ENCODE results near the gene TBL1X.

Gene TBL1X

DNA sequence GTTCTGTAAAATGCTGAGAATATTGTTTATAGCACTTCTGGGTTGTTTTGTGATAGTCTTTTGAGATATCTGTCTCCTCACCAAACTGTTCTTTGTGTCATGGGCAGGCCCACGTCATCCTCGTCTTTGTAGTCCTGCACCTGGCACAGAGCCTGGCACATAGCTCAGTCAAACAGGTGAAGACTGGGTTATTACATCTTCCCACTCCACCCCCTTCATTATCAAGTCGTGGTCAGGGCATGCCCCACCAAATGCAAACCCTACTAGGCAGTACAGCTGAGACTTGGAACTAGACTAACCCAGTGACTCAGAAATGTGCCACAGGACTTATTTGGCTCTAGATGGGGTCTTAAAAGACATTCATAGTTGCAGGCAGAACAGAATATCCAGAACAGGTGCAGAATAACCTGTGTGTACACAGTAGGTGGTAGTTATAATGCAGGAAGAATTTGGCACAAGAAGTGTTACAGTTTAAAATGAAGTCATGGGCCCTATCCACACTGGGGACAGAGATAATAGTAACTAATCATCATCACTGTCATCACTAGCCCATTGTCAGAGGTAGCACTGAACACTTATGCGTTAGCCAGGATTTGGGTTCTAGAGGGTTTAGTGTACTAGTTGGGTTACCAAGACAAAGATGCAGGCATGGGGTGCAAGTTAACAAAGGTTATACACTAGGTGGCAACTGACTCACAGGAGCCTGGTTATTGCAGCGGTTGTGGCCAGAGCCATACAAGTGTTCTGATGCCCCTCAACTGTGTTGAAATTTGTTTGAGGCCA lies 74.9 kb downstream of the TBL1X start:
- no peak for DNase-seq (ENCODE audit: low read depth)
- TF ChIP-seq, protein P1, sequence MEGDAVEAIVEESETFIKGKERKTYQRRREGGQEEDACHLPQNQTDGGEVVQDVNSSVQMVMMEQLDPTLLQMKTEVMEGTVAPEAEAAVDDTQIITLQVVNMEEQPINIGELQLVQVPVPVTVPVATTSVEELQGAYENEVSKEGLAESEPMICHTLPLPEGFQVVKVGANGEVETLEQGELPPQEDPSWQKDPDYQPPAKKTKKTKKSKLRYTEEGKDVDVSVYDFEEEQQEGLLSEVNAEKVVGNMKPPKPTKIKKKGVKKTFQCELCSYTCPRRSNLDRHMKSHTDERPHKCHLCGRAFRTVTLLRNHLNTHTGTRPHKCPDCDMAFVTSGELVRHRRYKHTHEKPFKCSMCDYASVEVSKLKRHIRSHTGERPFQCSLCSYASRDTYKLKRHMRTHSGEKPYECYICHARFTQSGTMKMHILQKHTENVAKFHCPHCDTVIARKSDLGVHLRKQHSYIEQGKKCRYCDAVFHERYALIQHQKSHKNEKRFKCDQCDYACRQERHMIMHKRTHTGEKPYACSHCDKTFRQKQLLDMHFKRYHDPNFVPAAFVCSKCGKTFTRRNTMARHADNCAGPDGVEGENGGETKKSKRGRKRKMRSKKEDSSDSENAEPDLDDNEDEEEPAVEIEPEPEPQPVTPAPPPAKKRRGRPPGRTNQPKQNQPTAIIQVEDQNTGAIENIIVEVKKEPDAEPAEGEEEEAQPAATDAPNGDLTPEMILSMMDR (conservative IDR thresholded peaks at IDR 0.05; ENCODE audit: low read depth, low read length) = no peak
- no peak overlapping the region for H3K4me3 ChIP-seq (ENCODE audit: low read depth, low read length)

DNA sequence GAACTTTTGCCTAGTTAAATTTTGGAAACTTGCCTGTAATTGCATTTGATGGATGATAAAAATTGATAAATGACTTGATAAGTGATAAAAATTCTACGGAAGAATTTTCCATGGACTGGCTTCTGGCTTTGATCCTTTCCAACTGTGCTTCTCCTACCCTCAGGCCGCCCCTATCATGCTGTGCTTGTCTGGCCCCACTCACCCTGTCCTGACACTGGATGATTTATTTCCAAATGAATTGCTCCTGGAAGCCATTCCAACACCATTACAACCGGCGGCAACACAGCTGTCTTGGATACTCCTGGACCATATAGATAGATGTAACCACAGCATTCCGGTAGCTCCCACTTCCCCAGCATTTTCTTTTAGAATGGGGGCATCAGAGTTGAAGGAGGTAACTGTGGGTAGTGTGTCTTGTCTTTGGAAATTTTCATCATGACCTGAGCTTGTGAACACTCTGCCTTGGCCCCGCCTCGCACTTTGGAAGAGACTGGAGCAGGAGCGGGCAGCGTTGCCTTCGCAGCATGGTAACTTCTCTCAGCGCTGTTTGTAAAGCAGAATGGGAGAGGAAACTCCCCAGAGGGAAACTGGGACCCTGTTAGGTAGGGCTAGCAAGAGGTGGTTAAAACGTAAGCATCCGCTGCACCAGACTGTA lies 77.4 kb downstream of the TBL1X start:
- TF ChIP-seq, protein P1 (conservative IDR thresholded peaks at IDR 0.05; ENCODE audit: low read depth, low read length) = no peak
- H3K4me3 ChIP-seq (ENCODE audit: low read depth, low read length) = no peak overlapping the region
- no peak for DNase-seq (ENCODE audit: low read depth)

DNA sequence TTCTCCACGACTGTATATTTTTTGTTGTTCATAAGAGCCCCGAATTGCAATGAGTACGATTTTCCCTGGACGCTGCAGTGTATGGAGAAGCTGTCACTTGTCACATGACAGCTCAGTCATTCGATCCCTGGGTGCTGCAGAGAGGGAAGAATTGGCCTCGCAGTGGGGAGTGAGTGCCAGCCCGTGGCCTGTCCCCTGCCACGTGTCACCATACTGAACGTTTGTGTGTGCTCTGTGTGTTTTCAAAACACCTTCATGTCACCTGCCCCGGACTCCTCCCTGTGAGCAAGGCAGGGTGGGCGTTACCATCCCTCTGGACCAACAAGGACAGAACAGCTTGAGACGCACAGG lies 77.9 kb downstream of the TBL1X start:
- TF ChIP-seq, protein P1 (conservative IDR thresholded peaks at IDR 0.05; ENCODE audit: low read depth, low read length) = no peak
- no peak for DNase-seq (ENCODE audit: low read depth)
- no peak overlapping the region for H3K4me3 ChIP-seq (ENCODE audit: low read depth, low read length)

DNA sequence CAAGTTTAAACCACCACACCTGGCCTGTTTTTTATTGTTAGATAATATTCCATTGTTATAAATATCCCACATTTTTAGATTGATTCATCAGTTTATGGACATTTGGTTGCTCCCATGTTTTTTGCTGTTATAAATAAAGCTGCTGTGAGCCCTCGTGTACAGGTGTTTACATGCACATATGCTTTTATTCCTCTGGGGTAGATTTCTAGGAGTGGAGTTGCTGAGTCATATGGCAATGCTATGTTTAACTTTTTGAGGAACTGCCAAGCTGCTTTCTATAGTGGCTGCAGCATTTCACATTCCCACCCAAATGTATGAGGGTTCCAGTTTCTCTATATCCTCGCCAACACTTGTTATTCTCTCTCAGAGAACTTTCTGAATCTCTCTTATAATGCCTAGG lies 90.5 kb downstream of the TBL1X start:
- peak; percentile 25 for DNase-seq (ENCODE audit: low read depth)
- H3K4me3 ChIP-seq (ENCODE audit: low read depth, low read length) = no peak overlapping the region
- TF ChIP-seq, protein P1 (conservative IDR thresholded peaks at IDR 0.05; ENCODE audit: low read depth, low read length) = no peak

DNA sequence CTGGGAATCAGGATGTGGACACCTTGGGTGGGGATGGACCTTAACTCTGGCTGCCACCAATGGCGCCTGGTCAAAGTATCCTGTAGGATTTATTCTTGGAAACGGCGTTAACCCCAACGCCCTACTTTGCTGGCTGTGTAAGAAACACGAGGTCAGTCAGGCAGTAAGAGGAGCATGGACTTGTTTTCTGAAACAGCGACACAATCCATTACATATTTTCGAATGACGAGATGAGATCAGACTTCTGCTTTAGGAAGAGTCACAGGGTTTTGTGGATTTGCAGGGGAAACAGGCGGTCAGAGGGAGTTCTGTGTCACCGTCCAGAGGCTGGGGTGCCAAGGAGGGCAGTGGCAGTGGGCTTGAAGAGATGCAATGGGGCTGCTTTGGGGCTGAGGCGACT lies 92.2 kb downstream of the TBL1X start:
- TF ChIP-seq, protein P1 (conservative IDR thresholded peaks at IDR 0.05; ENCODE audit: low read depth, low read length) = no peak
- no peak overlapping the region for H3K4me3 ChIP-seq (ENCODE audit: low read depth, low read length)
- DNase-seq (ENCODE audit: low read depth) = no peak

DNA sequence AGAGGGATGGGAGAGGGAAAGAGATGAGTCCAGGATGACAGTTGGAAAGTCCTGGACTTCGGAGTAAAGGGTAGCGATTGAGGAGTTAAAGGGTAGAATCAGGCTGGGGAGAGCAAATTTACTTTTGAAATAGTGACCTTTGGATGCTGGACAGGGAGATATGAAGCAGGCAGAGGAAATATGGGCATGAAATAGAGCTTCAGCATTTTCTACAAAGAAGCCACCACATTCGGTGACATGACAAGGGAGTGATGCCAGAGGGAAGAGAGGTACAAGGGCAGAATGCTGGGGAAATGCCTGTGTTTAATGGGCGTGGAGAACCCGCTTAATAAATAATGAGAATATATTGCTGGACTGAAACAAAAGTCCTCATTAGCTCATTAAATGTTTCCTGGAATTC lies 92.7 kb downstream of the TBL1X start:
- TF ChIP-seq, protein P1 (conservative IDR thresholded peaks at IDR 0.05; ENCODE audit: low read depth, low read length) = no peak
- H3K4me3 ChIP-seq (ENCODE audit: low read depth, low read length) = no peak overlapping the region
- DNase-seq (ENCODE audit: low read depth) = no peak

DNA sequence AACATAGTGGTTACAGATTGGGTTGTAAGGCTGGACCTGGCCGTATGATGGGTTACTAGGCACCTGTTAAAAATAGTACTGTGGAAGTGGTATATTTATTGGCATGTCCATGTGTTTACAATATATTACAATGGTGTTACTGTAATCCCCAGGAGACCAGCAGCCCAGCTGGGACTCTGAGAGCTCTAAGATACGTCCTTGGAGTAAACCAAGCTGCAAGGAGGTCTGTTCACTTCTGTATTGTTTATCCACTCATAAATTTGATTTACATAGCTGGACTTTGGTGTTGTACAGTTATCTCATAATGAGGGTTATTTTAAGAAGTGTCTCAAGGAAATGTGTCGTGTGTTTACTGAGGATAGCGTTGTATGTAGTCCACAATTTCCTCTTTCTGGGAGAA lies 93.8 kb downstream of the TBL1X start:
- TF ChIP-seq, protein P1 (conservative IDR thresholded peaks at IDR 0.05; ENCODE audit: low read depth, low read length) = no peak
- no peak overlapping the region for H3K4me3 ChIP-seq (ENCODE audit: low read depth, low read length)

More for the DNA sequence above, 93.8 kb downstream of the TBL1X start:
- DNase-seq (ENCODE audit: low read depth) = no peak

Data from choroid plexus epithelial cell (primary cell).